ENCODE results near the gene RPS27L.
A peak's percentile ranks its signal among the peaks of the same experiment; 100 is the strongest.

The RPS27L gene

DNA sequence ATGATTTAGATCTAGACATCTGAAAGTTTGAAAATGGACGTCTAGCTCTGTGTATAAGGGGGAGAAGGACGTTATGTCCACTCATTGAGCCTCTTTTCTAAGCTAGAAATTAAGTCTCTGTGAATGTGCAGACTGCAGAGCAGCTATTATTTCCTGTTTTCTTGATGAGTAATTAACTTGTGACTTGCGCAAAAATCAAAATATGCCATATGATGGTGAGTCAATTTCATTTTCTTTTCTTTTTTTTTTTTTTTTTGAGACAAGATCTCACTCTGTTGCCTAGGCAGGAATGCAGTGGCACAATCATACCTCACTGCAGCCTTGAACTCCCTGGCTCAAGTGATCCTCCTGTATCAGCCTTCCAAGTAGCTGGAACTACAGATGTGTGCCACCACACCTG lies 21.5 kb downstream of the RPS27L start:
- TF ChIP-seq, protein P1, sequence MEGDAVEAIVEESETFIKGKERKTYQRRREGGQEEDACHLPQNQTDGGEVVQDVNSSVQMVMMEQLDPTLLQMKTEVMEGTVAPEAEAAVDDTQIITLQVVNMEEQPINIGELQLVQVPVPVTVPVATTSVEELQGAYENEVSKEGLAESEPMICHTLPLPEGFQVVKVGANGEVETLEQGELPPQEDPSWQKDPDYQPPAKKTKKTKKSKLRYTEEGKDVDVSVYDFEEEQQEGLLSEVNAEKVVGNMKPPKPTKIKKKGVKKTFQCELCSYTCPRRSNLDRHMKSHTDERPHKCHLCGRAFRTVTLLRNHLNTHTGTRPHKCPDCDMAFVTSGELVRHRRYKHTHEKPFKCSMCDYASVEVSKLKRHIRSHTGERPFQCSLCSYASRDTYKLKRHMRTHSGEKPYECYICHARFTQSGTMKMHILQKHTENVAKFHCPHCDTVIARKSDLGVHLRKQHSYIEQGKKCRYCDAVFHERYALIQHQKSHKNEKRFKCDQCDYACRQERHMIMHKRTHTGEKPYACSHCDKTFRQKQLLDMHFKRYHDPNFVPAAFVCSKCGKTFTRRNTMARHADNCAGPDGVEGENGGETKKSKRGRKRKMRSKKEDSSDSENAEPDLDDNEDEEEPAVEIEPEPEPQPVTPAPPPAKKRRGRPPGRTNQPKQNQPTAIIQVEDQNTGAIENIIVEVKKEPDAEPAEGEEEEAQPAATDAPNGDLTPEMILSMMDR (conservative IDR thresholded peaks at IDR 0.05; ENCODE audit: low read depth), result no peak
- peak overlapping the region; percentile 83 for H3K27ac ChIP-seq
- POLR2A ChIA-PET (ENCODE audit: low non-redundant PET), result interaction anchor here (0.7 to 1.2 kb wide), 2 partner anchors 21 to 91 kb away, joined by 3 to 4 read pairs; partner anchors contain the start of gene RPS27L
- peak; percentile 64 for DNase-seq (ENCODE audit: low spot score)
- CTCF ChIA-PET, result interaction anchor here (0.6 to 0.7 kb wide), 2 partner anchors 16 to 1170 kb away, joined by 3 to 12 read pairs; no protein-coding TSS in a partner anchor

- ChIA-PET CTCF (interaction anchor here (0.6 to 0.7 kb wide), 3 partner anchors 16 to 1169 kb away, joined by 3 to 12 read pairs (median 5); no protein-coding TSS in a partner anchor), POLR2A (ENCODE audit: low non-redundant PET) (interaction anchor here (0.7 to 1.2 kb wide), 2 partner anchors 22 to 90 kb away, joined by 3 to 4 read pairs; partner anchors contain the start of gene RPS27L)
- no peak for DNase-seq (ENCODE audit: low spot score)
- peak overlapping the region; percentile 83 for H3K27ac ChIP-seq
- TF ChIP-seq, protein P1 (conservative IDR thresholded peaks at IDR 0.05; ENCODE audit: low read depth), result no peak
These were observed 22.0 kb downstream of the RPS27L start for GRCh38 chr15:63135281-63135680.

- no peak for DNase-seq (ENCODE audit: low spot score)
- POLR2A ChIA-PET (ENCODE audit: low non-redundant PET), result no interaction called here
- TF ChIP-seq, protein P1 (conservative IDR thresholded peaks at IDR 0.05; ENCODE audit: low read depth), result no peak
- peak overlapping the region; percentile 25; the same call in 1 of the 2 replicates for H3K27ac ChIP-seq
- CTCF ChIA-PET, result no interaction called here
These were observed 22.9 kb downstream of the RPS27L start for GRCh38 chr15:63134245-63134985.

- POLR2A ChIA-PET (ENCODE audit: low non-redundant PET), result interaction anchor here (0.6 kb wide), 1 partner anchor 1021 kb away, joined by 5 read pairs; no protein-coding TSS in a partner anchor
- no peak overlapping the region for H3K27ac ChIP-seq
- CTCF ChIA-PET, result no interaction called here
- DNase-seq (ENCODE audit: low spot score), result no peak
- TF ChIP-seq, protein P1 (conservative IDR thresholded peaks at IDR 0.05; ENCODE audit: low read depth), result no peak
These were observed 23.5 kb downstream of the RPS27L start for GRCh38 chr15:63133786-63134185.

- H3K27ac ChIP-seq, result no peak overlapping the region
- ChIA-PET CTCF (no interaction called here), POLR2A (ENCODE audit: low non-redundant PET) (no interaction called here)
- TF ChIP-seq, protein P1 (conservative IDR thresholded peaks at IDR 0.05; ENCODE audit: low read depth), result no peak
- DNase-seq (ENCODE audit: low spot score), result no peak
These were observed 30.6 kb downstream of the RPS27L start for GRCh38 chr15:63126726-63127125.

- DNase-seq (ENCODE audit: low spot score), result no peak
- CTCF ChIA-PET, result interaction anchor here (0.7 kb wide), 1 partner anchor 633 kb away, joined by 7 read pairs; no protein-coding TSS in a partner anchor
- TF ChIP-seq, protein P1 (conservative IDR thresholded peaks at IDR 0.05; ENCODE audit: low read depth), result no peak
- POLR2A ChIA-PET (ENCODE audit: low non-redundant PET), result no interaction called here
- H3K27ac ChIP-seq, result no peak overlapping the region
These were observed 32.8 kb downstream of the RPS27L start for GRCh38 chr15:63124506-63124905.
